ENCODE results near the gene GPSM1.

Gene GPSM1

GRCh38 chr9:136327304-136327974, at the start of gene GPSM1:
TSS of gene GPSM1 (plus strand) at chr9:136327539. CDS start at chr9:136327696, 157 bp downstream.
- DNase-seq (ENCODE audit: low read depth), result peak; percentile 31

GRCh38 chr9:136277746-136278145, 49.6 kb upstream of the GPSM1 start:
- no peak for DNase-seq (ENCODE audit: low read depth)

DNA sequence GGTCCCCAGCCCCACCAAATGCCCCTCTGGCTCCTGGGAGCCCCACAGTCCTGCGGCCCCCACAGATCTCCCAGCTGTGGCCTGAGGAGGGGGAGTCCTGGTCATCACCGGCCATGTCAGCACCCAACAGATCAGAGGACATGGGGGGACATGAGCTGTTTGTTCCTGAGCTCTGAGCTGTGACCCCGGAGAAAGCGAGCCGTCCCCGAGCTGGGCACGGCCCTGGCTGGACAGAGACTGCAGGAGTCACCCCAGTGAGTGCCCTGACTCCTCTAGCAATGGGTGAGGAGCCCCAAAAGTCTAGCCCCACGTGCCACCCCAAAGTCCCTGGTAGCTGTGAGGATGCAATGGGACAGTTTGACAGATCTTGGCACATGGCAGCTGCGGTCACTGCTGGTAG, 49.1 kb upstream of the GPSM1 start:
- no peak for DNase-seq (ENCODE audit: low read depth)

- no peak for DNase-seq (ENCODE audit: low read depth)
Observed at GRCh38 chr9:136278894-136279293, 48.4 kb upstream of the GPSM1 start.

- DNase-seq (ENCODE audit: low read depth), result no peak
Observed at GRCh38 chr9:136279471-136279870, 47.9 kb upstream of the GPSM1 start.

DNA sequence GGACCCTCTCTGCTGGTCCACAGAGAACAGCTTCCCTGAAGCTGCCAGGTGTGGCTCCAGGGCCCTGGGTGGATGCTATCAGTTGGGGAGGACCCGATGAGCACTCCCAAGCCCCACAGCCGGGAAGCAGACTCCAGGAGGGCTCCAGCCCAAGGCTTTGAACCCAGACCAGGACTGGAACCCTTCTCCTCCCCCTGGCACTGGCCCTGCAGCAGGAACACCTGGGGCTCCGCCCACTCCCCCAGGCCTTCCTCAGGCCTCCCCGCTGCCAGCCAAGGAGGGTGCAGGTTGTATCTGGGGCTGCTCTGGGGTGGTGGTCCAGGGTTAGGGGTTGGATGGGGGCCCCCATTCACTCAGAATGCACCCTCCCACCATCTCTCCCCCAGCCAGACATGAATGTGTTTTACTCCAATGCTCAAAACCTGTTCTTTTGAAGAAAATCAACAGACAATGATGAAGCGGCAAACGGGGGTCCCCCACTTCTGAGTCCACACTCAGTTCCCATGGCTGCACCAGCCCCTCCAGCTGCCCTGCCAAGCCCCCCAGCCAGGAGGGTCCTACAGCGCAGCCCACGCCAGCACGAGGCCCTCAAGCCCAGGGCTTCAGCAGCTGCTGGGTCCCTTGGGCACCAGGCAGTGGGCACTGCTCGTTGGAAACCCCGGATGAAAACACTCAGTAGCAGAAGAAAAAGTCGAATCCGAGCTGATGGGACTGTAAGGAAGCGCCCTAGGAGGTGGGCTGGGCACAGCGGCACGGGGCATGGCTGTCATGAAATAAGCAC, 46.6 kb upstream of the GPSM1 start:
- no peak for DNase-seq (ENCODE audit: low read depth)

GRCh38 chr9:136281421-136282271, 45.7 kb upstream of the GPSM1 start:
- DNase-seq (ENCODE audit: low read depth), result no peak

- DNase-seq (ENCODE audit: low read depth), result no peak
Observed at GRCh38 chr9:136282272-136282861, 45.0 kb upstream of the GPSM1 start.

GRCh38 chr9:136283291-136284235, 43.8 kb upstream of the GPSM1 start:
- peak; percentile 45 for DNase-seq (ENCODE audit: low read depth)

- no peak for DNase-seq (ENCODE audit: low read depth)
Observed at GRCh38 chr9:136284311-136284710, 43.0 kb upstream of the GPSM1 start.

DNA sequence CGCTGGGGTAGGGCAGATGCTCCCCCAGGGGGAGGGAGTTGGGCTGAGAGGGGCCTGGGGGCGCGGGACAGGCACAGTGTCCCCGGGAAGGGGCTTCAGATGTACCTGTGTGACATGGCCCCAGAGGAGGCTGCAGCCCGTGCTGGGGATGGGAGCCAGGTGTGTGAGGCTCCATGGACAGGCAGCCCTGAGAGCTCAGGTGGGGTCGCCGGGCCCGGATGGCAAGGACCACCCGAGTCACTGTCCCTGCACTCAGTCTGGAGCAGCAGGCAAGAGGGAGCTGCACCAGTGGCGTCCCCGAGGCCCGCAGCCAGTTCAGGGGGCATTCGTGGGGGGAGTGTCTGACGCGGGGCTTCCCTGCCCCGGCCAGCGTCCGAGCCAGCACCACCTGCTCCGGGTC, 42.4 kb upstream of the GPSM1 start:
- DNase-seq (ENCODE audit: low read depth), result no peak

DNA sequence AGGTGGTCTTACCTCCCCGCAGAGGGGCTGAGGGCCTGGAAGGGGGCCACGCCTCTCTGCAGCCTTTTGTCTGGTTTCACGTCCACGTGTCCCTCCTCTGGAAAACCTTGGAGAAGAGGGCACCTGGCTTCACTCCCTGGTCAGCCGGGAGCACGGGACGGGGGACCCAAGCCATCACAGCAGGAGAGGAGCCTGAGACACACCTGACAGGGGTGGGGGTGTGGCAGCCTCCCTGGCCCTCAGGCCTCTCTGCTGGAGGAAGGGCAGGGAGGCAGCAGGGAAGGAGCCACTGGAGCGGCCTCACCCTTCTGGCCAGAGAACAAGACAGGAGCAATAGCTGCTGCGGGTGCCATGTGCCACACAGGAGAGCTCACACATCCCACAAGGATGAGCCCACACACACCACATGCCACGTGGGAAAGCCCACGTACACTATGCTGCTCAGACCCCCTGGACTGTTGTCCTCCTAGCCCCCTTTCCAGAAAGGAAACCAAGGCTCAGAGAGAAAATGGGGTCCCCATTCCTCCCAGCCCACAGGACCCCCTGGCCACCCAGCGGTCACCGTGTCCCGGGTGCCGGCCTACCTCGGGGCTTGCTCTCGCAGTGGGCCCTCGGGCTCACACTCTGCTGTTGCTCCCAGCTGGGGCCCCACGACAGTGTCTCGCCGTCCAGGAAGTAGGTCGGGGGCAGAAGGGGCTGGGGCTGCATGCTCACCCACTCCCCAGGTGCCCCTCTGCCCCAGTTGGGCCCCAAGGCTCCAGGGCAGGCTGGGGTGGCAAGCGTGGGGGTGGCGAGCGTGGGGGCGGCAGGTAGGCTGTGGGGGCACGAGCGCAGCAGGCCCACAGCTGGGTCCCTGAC, 41.6 kb upstream of the GPSM1 start:
- DNase-seq (ENCODE audit: low read depth), result no peak

- no peak for DNase-seq (ENCODE audit: low read depth)
Observed at GRCh38 chr9:136286359-136286986, 40.9 kb upstream of the GPSM1 start.

DNA sequence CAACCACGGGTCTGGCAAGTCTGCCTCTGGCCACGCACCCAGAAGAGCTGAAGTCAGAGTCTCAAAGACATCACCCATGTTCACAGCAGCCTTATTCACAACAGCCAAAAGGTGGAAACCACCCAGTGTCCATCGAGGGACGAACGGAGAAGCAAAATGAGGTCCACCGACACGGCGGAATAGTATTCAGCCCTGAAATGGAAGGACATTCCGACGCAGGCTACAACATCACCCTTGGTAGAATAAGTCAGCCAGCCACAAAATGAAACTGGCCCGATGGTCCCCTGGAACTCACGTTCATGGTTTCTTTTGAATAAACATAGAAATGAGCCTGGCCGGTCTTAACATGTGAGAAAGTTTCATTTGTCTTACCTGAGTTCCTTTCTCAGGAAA, 40.4 kb upstream of the GPSM1 start:
- no peak for DNase-seq (ENCODE audit: low read depth)

- no peak for DNase-seq (ENCODE audit: low read depth)
Observed at GRCh38 chr9:136287960-136288753, 39.2 kb upstream of the GPSM1 start.

GRCh38 chr9:136289651-136290507, 37.5 kb upstream of the GPSM1 start:
- no peak for DNase-seq (ENCODE audit: low read depth)

DNA sequence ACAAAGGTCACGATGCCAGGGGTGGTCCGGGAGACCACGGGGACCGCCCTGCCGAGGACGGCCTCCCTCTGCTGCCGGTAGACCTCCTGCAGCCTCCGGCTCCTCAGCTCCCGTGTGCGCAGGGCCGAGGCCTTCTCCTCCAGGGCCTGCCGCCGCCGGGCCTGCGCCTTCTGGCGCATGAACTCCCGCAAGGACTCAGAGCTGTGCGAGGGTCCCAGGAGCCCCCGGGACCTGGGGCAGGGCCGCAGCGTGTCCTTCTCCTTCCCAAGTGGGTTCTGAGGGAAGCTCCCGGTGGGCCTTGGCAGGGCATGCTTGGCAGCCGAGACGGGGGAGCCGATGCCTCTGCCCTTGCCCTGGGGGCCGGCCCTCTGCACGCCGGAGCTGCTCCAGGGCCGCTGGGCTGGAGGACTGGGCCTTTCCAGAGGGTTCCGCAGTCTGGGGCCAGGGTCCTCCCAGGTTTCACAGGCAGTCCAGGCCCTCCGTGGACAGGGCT, 36.8 kb upstream of the GPSM1 start:
- DNase-seq (ENCODE audit: low read depth), result no peak
